ENCODE results near the gene LXN.

LXN gene

DNA sequence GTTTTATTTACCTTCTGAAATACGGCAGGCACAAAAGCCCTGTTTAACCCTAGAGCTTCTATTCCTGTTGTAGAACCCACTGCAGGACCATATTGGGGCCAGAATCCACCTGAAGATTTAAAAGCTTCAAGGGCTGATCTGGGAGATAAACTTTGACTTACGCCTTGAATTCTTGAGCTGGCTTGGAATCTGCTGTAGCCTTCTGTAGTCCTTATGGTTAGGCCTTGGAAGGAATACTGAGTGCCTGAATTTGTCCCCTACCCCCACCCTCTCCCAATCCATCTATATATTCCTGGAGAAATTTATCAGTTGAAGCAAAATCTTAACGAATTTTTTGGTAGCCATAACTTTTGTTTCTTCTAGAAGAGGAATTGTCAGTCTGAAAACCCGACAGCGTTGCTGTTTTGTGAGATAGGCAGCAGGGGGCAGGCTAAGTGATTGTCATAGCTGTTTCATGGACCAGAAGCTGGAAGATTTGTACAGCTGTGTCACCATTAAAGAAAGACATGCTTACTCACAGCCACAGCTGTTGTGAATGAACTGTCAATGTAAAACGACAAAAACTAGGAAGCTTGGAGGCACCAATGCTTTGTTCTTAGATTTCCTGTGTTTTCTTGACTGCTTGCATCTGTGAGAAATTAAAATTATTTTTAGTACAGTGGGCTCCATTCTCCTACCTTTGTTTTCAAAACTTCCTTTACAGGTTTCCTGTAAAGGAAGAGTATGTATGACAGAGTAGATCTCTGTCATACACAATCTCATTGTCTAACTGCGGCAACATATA, 12.8 kb downstream of the LXN start:
- no peak overlapping the region for H3K4me3 ChIP-seq (replicated peaks; ENCODE audit: low read depth, low read length)
- DNase-seq (ENCODE audit: extremely low read depth, low read depth) = peak; percentile 44
- TF ChIP-seq, protein P1, sequence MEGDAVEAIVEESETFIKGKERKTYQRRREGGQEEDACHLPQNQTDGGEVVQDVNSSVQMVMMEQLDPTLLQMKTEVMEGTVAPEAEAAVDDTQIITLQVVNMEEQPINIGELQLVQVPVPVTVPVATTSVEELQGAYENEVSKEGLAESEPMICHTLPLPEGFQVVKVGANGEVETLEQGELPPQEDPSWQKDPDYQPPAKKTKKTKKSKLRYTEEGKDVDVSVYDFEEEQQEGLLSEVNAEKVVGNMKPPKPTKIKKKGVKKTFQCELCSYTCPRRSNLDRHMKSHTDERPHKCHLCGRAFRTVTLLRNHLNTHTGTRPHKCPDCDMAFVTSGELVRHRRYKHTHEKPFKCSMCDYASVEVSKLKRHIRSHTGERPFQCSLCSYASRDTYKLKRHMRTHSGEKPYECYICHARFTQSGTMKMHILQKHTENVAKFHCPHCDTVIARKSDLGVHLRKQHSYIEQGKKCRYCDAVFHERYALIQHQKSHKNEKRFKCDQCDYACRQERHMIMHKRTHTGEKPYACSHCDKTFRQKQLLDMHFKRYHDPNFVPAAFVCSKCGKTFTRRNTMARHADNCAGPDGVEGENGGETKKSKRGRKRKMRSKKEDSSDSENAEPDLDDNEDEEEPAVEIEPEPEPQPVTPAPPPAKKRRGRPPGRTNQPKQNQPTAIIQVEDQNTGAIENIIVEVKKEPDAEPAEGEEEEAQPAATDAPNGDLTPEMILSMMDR (IDR thresholded peaks at IDR 0.05; ENCODE audit: low read depth, low read length, missing control alignments) = peak; percentile 77

DNA sequence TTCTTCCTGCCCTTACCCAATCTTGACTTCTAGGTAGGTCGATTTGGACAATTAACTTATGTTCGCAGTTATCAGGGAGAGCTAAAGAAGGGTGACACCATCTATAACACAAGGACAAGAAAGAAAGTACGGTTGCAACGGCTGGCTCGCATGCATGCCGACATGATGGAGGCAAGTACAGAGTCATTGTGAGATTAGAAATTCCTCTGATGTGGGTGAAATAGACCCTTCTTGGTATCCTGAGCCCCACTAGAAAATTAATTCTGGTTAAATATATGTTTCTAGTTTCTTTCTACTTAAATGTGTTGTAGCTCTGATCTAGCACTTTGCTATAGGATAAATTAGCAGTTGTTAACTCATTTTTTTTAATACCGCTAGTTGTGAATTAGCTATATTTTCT, 13.6 kb downstream of the LXN start:
- TF ChIP-seq, protein P1 (IDR thresholded peaks at IDR 0.05; ENCODE audit: low read depth, low read length, missing control alignments) = no peak
- no peak for DNase-seq (ENCODE audit: extremely low read depth, low read depth)
- H3K4me3 ChIP-seq (replicated peaks; ENCODE audit: low read depth, low read length) = no peak overlapping the region

DNA sequence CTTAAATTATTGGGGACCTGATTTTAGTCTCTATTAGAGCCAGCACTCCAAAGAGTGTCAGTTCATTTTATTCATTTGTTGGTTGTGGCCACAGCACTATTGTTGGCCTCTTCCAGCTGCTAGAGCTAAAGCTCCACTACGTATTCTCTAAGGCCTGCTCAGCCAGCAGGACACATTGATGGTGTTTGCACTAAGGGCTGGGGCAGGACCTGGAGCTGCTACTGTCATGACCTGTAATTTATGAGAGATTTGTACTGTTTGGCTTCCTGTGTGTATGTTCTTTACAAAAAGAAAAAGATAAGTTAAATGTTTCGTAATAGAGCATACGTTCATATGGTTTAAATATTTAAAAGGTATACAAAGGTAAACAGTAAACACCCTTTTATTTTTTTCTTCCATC, 20.0 kb downstream of the LXN start:
- H3K4me3 ChIP-seq (replicated peaks; ENCODE audit: low read depth, low read length) = no peak overlapping the region
- TF ChIP-seq, protein P1 (IDR thresholded peaks at IDR 0.05; ENCODE audit: low read depth, low read length, missing control alignments) = no peak
- no peak for DNase-seq (ENCODE audit: extremely low read depth, low read depth)

DNA sequence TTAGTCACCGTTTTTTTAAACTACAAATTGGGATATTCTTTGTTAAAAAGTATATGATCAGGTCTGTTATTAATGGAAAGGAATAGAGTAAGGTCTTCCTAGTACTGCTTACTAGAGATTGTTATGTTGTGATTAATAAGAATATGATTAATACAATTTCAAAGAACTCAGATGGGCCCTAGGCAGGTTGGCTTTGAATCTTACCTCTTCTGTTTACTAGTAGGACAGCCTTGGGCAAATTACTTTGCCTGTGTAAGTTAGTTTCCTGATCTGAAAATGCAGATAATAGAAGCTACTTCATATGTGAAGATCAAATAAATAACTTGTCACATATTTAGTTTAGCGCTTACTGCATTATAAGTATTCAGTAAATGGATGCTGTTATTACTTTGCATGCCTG, 21.3 kb downstream of the LXN start:
- TF ChIP-seq, protein P1 (IDR thresholded peaks at IDR 0.05; ENCODE audit: low read depth, low read length, missing control alignments) = no peak
- no peak for DNase-seq (ENCODE audit: extremely low read depth, low read depth)
- H3K4me3 ChIP-seq (replicated peaks; ENCODE audit: low read depth, low read length) = no peak overlapping the region

DNA sequence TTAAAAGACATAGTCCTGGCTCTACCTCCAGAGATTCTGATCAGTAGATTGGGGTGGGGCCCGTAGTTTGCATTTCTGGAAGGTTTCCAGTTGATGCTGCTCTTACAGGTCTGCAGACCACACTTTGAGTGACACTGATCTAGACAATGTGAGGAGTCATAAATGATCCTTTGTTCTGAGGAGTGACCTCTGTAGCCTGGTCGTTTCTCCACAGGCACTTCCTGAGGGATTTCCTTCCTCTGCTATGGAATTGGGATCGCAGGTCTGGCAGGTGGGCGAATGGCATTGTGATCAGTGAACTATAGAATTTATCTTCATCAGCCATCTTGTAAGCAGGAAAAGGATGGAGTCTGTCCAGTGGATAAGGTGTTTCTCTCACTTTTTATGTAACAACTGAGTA, 22.7 kb downstream of the LXN start:
- TF ChIP-seq, protein P1 (IDR thresholded peaks at IDR 0.05; ENCODE audit: low read depth, low read length, missing control alignments) = no peak
- no peak overlapping the region for H3K4me3 ChIP-seq (replicated peaks; ENCODE audit: low read depth, low read length)
- no peak for DNase-seq (ENCODE audit: extremely low read depth, low read depth)

DNA sequence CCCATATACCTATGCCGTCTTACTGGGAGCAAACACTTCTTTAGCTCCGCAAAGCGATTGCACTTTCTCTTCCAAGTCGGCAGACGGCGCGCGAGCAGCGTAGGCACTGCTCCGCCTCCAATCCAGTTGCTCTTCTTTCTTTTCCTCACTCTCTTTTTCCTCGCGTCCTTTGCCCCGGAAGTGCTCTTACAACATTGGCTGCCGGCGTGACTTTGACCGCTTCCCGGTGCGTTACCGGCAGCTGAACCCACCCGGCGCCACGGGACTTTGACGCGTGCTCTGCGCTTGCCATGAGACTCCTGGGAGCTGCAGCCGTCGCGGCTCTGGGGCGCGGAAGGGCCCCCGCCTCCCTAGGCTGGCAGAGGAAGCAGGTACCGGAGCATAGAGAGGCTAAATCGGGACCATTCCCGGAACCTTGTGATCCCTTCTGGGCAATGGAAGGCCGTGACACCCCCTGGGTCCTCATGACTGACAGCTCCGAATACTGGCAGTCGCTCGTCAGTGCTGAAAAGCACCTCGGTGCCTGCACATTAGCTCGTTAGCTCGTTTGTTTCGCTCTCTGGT, 28.0 kb downstream of the LXN start, which contains the start of gene GFM1:
GFM1 (plus strand) TSS at position 183 of the 564 bp plus-strand sequence; CDS start at position 291, 108 bp downstream.
- TF ChIP-seq, protein P1 (IDR thresholded peaks at IDR 0.05; ENCODE audit: low read depth, low read length, missing control alignments) = peak; percentile 82
- DNase-seq (ENCODE audit: extremely low read depth, low read depth) = peak; percentile 88
- peak within 1 kb of the TSS; percentile 72 for H3K4me3 ChIP-seq (replicated peaks; ENCODE audit: low read depth, low read length)
